ENCODE data around the gene MT3.

MT3 gene

GRCh38 chr16:56589141-56590039 is at the start of gene MT3:
MT3 (plus strand) TSS chr16:56589528; CDS start chr16:56589591, 63 bp downstream.
- DNase-seq = no peak

DNA sequence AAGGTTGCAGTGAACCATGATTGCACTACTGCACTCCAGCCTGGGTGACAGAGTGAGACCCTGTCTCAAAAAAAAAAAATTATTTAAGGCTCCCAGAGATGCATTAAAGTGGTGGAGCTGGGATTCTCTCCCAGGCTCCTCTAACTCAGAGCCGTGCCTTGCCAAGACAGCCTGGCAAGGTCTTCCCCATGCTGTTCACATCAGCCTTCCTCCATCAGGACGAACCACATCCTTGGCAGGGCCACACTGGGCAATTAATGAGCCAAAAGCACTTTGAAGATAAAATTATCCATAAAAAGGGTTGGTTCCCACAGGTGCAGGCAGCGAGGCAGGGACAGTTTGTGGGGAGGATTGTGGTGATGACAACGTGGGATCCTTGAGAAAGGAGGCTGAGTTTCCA is 49.7 kb upstream of the MT3 start:
- no peak for DNase-seq

GRCh38 chr16:56542039-56542438 is 47.3 kb upstream of the MT3 start:
- no peak for DNase-seq

DNA sequence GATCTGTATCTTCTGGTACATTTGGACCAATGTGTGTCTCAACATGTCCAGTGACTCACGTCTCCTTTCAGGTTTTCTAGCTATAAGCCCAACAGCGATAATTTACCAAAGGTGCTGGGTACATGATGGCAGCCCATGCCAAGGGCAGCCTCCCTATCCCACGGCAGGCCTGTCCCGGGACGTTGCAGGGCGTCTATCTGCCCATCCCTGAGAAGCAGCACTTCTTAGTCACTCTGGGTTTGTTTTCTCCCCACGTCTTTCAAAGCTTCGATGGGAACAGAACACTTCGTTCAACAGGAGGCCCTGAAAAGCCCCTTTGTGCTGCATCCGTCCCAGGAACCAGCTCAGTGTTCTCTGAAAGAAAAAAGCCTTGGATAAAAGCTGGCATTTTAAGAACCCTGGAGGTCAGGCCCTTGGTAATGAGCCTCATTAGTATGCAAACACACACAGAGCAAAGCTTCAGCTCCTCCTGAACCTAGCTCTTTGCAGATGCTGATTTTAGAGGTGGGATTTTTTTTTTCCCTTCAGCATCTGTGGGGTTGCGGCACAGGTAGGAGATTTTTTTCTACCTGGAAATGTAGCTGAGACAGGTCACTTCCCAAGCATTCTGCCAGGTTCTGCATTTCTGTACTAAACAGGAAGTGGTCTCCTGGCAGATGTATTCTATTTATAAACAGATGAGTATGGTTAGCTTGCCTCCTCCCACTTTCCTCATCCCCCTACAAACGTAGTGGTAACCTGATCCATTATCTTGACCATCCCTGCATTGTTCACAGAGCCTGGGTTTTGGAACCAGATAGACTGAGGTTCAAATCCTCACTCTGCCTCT is 42.0 kb upstream of the MT3 start:
- no peak for DNase-seq

- no peak for DNase-seq
Observed at GRCh38 chr16:56547949-56548567, 41.3 kb upstream of the MT3 start.

DNA sequence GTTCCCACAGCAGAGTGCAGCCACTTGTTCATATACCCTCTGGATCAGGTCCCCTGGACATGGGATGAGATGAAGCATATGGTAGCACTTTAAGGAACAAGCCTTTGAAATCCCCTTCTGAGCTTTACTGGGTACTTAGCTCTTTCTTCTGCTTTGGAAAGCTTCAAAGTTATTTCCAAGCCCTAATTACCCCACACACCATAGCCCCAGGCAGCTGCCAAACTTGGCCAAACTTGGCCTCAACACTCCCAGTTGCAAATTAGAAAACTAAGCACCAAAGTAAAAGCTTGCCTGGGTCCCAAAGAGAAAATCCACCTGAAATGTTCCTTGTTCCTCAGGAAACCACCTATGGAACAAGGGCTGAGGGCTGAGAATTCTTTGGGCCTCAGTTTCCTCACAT is 40.2 kb upstream of the MT3 start:
- no peak for DNase-seq

- DNase-seq = no peak
Observed at GRCh38 chr16:56549744-56550385, 39.5 kb upstream of the MT3 start.

DNA sequence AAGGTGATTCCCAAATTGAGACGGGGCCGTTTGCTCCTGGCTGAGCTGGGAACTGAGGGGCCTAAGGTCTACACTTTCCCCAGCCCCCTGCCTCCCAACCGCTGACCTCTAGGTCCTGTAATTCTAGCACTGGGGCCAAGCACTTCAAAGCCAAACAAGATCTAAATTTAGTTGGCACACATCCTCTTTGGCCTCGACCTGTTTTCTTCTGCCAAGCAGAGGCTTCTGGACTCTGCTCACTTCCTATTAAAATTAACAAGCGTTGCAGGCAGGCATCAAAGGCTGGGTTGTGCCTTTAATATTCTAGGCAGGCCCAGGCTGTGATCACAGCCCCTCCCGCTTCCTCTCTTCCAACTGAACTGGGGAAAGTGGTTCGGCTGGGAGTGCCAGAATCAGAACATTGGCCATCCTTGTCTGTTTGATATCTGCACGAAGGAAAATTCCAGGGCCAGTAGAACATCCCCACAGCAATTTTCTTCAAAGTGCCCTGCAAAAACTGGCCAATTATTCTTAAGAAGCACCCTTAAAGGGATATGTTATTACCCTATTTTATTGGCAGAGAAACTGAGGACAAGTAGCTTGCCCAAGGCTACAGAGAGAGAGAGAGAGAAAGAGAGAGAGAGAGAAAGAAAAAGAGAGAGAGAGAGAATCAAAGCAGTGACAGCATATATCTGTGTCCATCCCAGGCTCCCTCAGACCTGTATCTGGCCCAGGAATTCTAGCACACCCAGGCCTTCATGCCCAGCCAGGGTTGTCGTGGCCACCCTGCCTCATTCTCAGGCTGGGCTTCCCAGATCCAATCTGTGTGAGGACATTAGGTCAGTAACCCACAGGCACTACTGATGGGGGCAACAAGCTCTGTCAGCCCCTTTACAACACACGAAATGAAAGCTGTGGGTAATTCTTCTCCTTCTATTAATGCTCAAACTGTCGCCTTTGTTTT is 37.3 kb upstream of the MT3 start:
- DNase-seq = no peak

DNA sequence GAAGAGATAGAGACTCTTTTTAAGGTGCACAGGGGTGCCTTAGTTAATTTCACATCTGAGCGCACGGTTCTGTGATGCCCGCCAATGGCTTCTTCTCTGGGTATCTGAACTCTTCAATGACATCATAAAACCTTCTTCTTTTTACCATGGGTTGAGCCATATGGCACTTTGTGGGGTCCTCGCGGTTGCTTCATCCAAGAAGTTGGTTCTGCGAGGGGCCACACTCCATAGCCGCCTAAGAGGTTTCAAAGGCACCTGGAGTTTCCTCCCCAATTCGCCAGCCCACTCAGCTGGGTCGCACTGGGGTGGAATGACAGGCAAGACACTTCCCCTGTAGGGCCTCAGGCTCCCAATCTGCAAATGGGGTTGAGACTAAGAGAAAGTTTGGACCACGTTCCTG is 34.9 kb upstream of the MT3 start:
- no peak for DNase-seq

GRCh38 chr16:56558024-56558747 is 31.1 kb upstream of the MT3 start:
- peak; percentile 57 for DNase-seq

DNA sequence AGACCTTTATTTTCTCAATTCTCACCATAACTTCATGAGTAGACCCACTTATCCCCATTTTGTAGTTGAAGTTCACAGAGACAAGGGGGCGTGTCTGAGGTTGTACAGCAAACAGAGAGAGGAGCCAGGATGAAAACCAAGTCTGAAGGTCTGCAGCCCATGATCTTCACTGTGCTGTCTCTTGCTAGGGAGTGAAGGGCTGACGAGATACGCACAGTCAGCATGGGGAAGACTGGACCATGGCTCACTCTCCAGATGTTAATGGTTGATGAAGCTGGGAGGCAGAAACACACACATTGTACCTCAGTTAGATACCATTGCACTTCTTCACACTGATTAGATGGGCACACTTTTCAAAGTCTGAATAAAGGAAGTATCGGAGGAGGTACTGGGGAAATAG is 30.2 kb upstream of the MT3 start:
- DNase-seq = no peak

- no peak for DNase-seq
Observed at GRCh38 chr16:56560447-56560846, 28.9 kb upstream of the MT3 start.

- DNase-seq = no peak
Observed at GRCh38 chr16:56561126-56561525, 28.2 kb upstream of the MT3 start.

DNA sequence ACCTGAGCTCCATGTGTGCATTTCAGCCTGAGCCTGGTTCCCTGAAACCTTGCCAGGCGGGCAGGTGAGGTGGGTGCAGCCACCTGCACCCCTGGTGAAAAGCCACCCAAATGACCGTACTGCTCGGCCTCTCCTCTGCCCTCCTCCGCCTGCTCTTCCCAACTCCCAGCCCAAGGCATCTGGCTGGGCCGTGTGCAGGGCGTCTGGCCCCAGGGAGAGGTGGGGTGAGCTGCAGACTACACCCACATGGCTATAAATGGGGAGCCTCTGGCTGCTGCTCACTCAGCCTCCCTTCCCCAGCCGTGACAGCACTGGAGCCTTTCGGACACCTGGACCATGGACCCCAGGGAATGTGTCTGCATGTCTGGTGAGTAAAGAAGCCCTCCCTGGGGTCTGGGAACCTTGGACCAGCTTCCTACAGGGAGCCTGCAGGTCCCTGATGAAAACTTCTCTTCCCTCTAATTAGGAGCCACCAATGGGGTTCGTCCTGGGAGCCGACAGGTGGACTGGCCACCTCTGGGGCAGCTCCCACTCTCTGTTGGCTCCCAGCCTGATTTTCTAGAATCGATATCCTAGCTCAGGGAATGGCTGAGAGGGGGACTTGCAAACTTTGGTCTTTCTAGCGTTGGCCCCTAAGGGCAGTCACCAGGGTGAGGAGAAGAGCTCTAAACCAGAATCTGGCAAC is 24.4 kb upstream of the MT3 start, which contains the start of gene MT4:
Gene MT4, plus strand, starts transcription at position 281 of the 685 bp plus-strand sequence. Its CDS starts 56 bp downstream, at position 337.
- DNase-seq = no peak

DNA sequence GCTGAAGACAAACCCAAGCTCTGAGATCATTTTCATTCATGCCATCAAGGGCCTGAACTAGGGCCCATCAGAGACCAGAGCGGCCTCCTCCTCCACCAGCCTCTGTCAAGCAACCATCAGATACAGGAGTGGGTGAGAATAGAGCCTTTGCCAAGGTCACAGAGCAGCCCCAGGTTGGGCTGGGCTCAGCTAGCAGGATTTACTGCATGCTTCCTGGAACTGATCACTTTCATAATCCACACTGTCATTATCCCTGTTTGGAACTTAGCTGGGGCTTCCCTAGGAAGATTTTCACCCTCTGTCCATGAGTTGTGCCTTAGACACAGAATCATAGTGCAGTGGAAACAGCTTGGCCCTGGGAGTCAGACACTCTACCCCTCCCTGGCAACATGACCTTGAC is 19.4 kb upstream of the MT3 start:
- no peak for DNase-seq

DNA sequence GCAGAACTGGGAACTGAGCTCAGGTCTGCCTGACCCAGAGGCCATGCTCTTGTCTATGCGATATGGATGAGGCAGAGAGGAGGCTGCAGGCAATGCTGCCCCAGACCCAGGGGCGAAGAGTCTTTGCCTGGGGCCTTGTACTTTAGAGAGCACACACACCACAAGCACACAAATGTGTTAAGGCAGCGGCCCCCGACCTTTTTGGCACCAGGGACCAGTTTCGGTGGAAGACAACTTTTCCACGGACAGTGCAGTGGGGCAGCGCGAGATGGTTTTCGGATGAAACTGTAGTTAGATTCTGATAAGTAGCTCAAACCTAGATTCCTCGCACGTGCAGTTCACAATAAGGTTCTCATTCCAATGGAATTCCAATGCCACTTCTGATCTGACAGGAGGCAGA is 17.8 kb upstream of the MT3 start:
- DNase-seq = no peak

GRCh38 chr16:56574625-56575024 is 14.7 kb upstream of the MT3 start:
- no peak for DNase-seq

GRCh38 chr16:56576585-56577299 is 12.6 kb upstream of the MT3 start:
- DNase-seq = no peak

- no peak for DNase-seq
Observed at GRCh38 chr16:56577300-56577625, 12.1 kb upstream of the MT3 start.
